Ishikawa (cell line): ENCODE data around the gene SAFB.

Experiments
- CEBPB ChIP-seq: IDR thresholded peaks from 2 replicates; pipeline ENCODE4 v1.6.1; 2012
- CREB1 ChIP-seq: IDR thresholded peaks from 2 replicates; pipeline ENCODE4 v1.6.1; 2012; ENCODE audit warnings: low read depth
- EP300 ChIP-seq: IDR thresholded peaks from 2 replicates; pipeline ENCODE4 v1.6.1; 2012; ENCODE audit warnings: borderline replicate concordance
- MAX ChIP-seq: IDR thresholded peaks from 2 replicates; pipeline ENCODE4 v1.6.1; 2012
- NFIC ChIP-seq: IDR thresholded peaks from 2 replicates; pipeline ENCODE4 v1.6.1; 2012
- REST ChIP-seq: IDR thresholded peaks from 2 replicates; pipeline ENCODE4 v1.6.1; 2012; ENCODE audit warnings: low read depth, mild to moderate bottlenecking
- TCF12 ChIP-seq: IDR thresholded peaks from 2 replicates; pipeline ENCODE4 v1.6.1; 2012; ENCODE audit warnings: low read depth
- USF1 ChIP-seq: IDR thresholded peaks from 2 replicates; pipeline ENCODE4 v1.6.1; 2012
- YY1 ChIP-seq: IDR thresholded peaks from 2 replicates; pipeline ENCODE4 v1.6.1; 2012; ENCODE audit warnings: low read depth

- TF ChIP-seq NFIC (no peak), YY1 (no peak), CEBPB (no peak), EP300 (no peak), TCF12 (no peak), CREB1 (no peak), REST (no peak), USF1 (no peak), MAX (no peak)
Measured at GRCh38 chr19:5711713-5712161, 88.9 kb downstream of the SAFB start.
